HCT116 (cell line): ENCODE measurements around the gene LTBP1. TPM values are rescaled to one million over a fixed set of nuclear protein-coding genes. Genes with fewer than 3 reads are reported as not detected.

Source experiments
- ATAC-seq: fragments of 200-7000 bp; cut with Tn5 transposase; 2 replicates; pipeline ENCODE4 v1.9.1; 2020; ENCODE audit warnings: mild to moderate bottlenecking, moderate library complexity
- BruUV-seq: library from RNA; stranded (reverse); fragments of 400-500 nt; replicated peaks from 2 replicates; lab custom pipeline; 2021; lab: Mats Ljungman, UMichigan
- CTCF ChIA-PET: fragments of 300-600 bp; sonication (Branson Sonifier 250); formaldehyde crosslinking; loops from one replicate; lab custom pipeline; 2021; ENCODE audit warnings: antibody characterized with exemption; lab: Charles Lee
- POLR2A ChIA-PET: fragments of 300-600, 350-600 bp; sonication (Branson Sonifier 250); formaldehyde crosslinking; loops from one replicate; lab custom pipeline; 2021; ENCODE audit warnings: antibody characterized with exemption; lab: Charles Lee
- RAD21 ChIA-PET, 2 experiments: fragments of 300-600 bp; sonication (Branson Sonifier 250); formaldehyde crosslinking; loops; one replicate each; lab custom pipeline; 2023; ENCODE audit warnings: low total read pairs in 2 of 2; ENCODE audit not compliant: uncharacterized antibody in 2 of 2, unreplicated experiment in 2 of 2, low non-redundant PET in 1 of 2; lab: Charles Lee
- DNase-seq: peaks from one replicate; pipeline ENCODE4 v3.0.0-alpha.2; 2010; ENCODE audit warnings: low read depth, low spot score
- H2AFZ ChIP-seq: fragments of 200-600 bp; shearing (Covaris generic), sonication (generic); 2 replicates; pipeline ENCODE4 v1.6.1; 2017; ENCODE audit warnings: low read depth, mixed run types, mixed read lengths, antibody characterized with exemption, low read length; ENCODE audit not compliant: poor library complexity, severe bottlenecking
- H3K27ac ChIP-seq: 2 replicates; pipeline ENCODE4 v1.5.1; 2012; ENCODE audit warnings: low read depth, low read length
- H3K27me3 ChIP-seq: fragments of 200-600 bp; sonication (generic); 2 replicates; pipeline ENCODE4 v1.6.1; 2016; ENCODE audit warnings: mixed run types, low read length, mixed read lengths; ENCODE audit not compliant: insufficient read depth
- H3K36me3 ChIP-seq, 2 experiments: fragments of 200-500 bp in 1 of 2; fragments of 200-600 bp in 1 of 2; sonication (Bioruptor generic) in 1 of 2; sonication (generic) in 1 of 2; 2 replicates each; pipeline versions ENCODE4 v1.5.1 to v1.6.1; 2014 to 2016; ENCODE audit warnings: low read length in 2 of 2, inconsistent platforms in 1 of 2, mixed read lengths in 1 of 2, mixed run types in 1 of 2; ENCODE audit not compliant: insufficient read depth in 2 of 2, control insufficient read depth in 1 of 2
- H3K4me1 ChIP-seq, 2 experiments: fragments of 200-600 bp in 1 of 2; sonication (generic) in 1 of 2; 2 replicates each; pipeline versions ENCODE4 v1.5.1 to v1.6.1; 2012 to 2017; ENCODE audit warnings: low read length in 2 of 2, inconsistent platforms in 1 of 2, mild to moderate bottlenecking in 1 of 2, mixed read lengths in 1 of 2, mixed run types in 1 of 2, moderate library complexity in 1 of 2; ENCODE audit not compliant: insufficient read depth in 2 of 2, control insufficient read depth in 1 of 2
- H3K4me2 ChIP-seq: fragments of 200-600 bp; sonication (generic); 2 replicates; pipeline ENCODE4 v1.6.1; 2017; ENCODE audit warnings: mixed run types, low read length, mixed read lengths
- H3K4me3 ChIP-seq, 2 experiments: fragments of 200-600 bp in 1 of 2; sonication (generic) in 1 of 2; replicated peaks in 1 of 2; 2 replicates each; pipeline ENCODE4 v1.5.1; 2011 to 2016; ENCODE audit warnings: low read length in 2 of 2, control low read depth in 1 of 2, low read depth in 1 of 2, mild to moderate bottlenecking in 1 of 2, mixed read lengths in 1 of 2, mixed run types in 1 of 2
- H3K79me2 ChIP-seq: fragments of 200-600 bp; sonication (generic); 2 replicates; pipeline ENCODE4 v1.6.1; 2017; ENCODE audit warnings: mild to moderate bottlenecking, mixed run types, low read length, moderate library complexity, mixed read lengths; ENCODE audit not compliant: insufficient read depth
- H3K9ac ChIP-seq: fragments of 200-600 bp; sonication (generic); 2 replicates; pipeline ENCODE4 v1.6.1; 2016; ENCODE audit warnings: low read length, mixed read lengths
- H3K9me2 ChIP-seq: fragments of 200-600 bp; sonication (generic), shearing (Covaris generic); 2 replicates; pipeline ENCODE4 v1.6.1; 2017; ENCODE audit warnings: mixed run types, mild to moderate bottlenecking, moderate library complexity; ENCODE audit not compliant: insufficient read depth
- H3K9me3 ChIP-seq, 2 experiments: fragments of 200-500 bp in 1 of 2; fragments of 200-600 bp in 1 of 2; sonication (Bioruptor generic) in 1 of 2; sonication (generic) in 1 of 2; 2 replicates each; pipeline ENCODE4 v1.6.1; 2014 to 2017; ENCODE audit warnings: low read length in 2 of 2, mixed read lengths in 2 of 2, inconsistent platforms in 1 of 2, low read depth in 1 of 2, mild to moderate bottlenecking in 1 of 2, mixed run types in 1 of 2, moderate library complexity in 1 of 2; ENCODE audit not compliant: control insufficient read depth in 1 of 2, insufficient read depth in 1 of 2
- H4K20me1 ChIP-seq: fragments of 200-600 bp; sonication (generic), shearing (Covaris generic); 2 replicates; pipeline ENCODE4 v1.6.1; 2017; ENCODE audit warnings: mixed run types, mild to moderate bottlenecking, moderate library complexity; ENCODE audit not compliant: insufficient read depth
- ATF3 ChIP-seq: IDR thresholded peaks from 2 replicates; pipeline ENCODE4 v1.6.1; 2012
- EZH2 ChIP-seq: fragments of 200-600 bp; sonication (generic); IDR thresholded peaks from 2 replicates; pipeline ENCODE4 v1.6.1; 2017; ENCODE audit warnings: antibody characterized with exemption, mixed run types
- FOSL1 ChIP-seq: IDR thresholded peaks from 2 replicates; pipeline ENCODE4 v1.6.1; 2012; ENCODE audit warnings: low read depth
- JUND ChIP-seq: IDR thresholded peaks from 2 replicates; pipeline ENCODE4 v1.6.1; 2012
- POLR2A ChIP-seq: IDR thresholded peaks from 2 replicates; pipeline ENCODE4 v1.7.0; 2011; ENCODE audit warnings: borderline replicate concordance; ENCODE audit not compliant: insufficient read depth, insufficient read length; ENCODE audit errors: extremely low read depth
- RAD21 ChIP-seq: IDR thresholded peaks from 2 replicates; pipeline ENCODE4 v1.6.1; 2012; ENCODE audit warnings: low read depth, mild to moderate bottlenecking
- SIN3A ChIP-seq: IDR thresholded peaks from 2 replicates; pipeline ENCODE4 v1.6.1; 2012; ENCODE audit warnings: low read depth
- TCF7L2 ChIP-seq: IDR thresholded peaks from 2 replicates; pipeline ENCODE4 v1.7.0; 2011; ENCODE audit warnings: borderline replicate concordance, inconsistent platforms; ENCODE audit not compliant: insufficient read depth, insufficient read length; ENCODE audit errors: extremely low read depth
- ZFX ChIP-seq: fragments of 450-650 bp; IDR thresholded peaks from 2 replicates; pipeline ENCODE4 v1.6.1; 2017
- intact Hi-C: fragments of 100-400 bp; cut with micrococcal nuclease; formaldehyde crosslinking; loops from 2 replicates; pipeline ENCODE4 v1.10.0; 2022
- total RNA-seq: library from RNA; stranded (reverse); gene quantifications from one replicate; pipeline ENCODE4 v1.2.1, GENCODE V29; 2021; ENCODE audit not compliant: unreplicated experiment

Gene LTBP1
- total RNA-seq, 1 experiment from 2014 or later = 5.1 TPM

GRCh38 chr2:33064349-33064801, 117.6 kb downstream of the LTBP1 start:
- no TSS peak for BruUV-seq
- no peaks in the 10 kb centered on the region for H3K36me3 ChIP-seq
- H3K9ac ChIP-seq = no peak overlapping the region
- POLR2A ChIA-PET = no interaction called here
- RAD21 ChIA-PET = no interaction called here
- peaks cover 2 to 17% of the 10 kb centered on the region in 2 experiments for H3K4me1 ChIP-seq
- H3K27ac ChIP-seq = no peak overlapping the region
- intact Hi-C loops = no loop called here
- DNase-seq = no peak
- H3K9me3 ChIP-seq = no peaks in the 10 kb centered on the region
- no peaks in the 10 kb centered on the region for H3K9me2 ChIP-seq
- no peaks in the 10 kb centered on the region for H3K79me2 ChIP-seq
- CTCF ChIA-PET = no interaction called here
- no peaks in the 10 kb centered on the region for H4K20me1 ChIP-seq
- H3K27me3 ChIP-seq = no peaks in the 10 kb centered on the region
- no peak overlapping the region for H3K4me3 ChIP-seq
- no peak for TF ChIP-seq RAD21
- no peak for TF ChIP-seq FOSL1
- no peak overlapping the region for H3K4me2 ChIP-seq
- no peak for ATAC-seq
- no peak overlapping the region for H2AFZ ChIP-seq

DNA sequence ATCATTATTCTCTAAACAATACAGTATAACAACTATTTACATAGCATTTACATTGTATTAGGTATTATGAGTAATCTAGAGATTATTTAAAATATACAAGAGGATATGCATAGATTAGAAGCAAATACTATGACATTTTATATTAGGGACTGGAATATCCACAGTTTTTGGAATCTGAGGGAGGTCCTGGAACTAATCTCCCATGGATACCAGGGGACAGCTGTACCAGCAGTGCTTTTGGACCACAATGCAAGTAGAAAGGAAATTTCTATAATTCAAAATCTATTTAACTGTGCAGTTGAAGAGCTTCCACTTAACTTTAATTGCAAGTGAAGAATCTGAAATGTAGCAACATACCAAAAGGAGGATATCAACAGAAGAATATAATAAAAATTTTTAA, 120.8 kb downstream of the LTBP1 start:
- Histone ChIP-seq H3K4me2 (peak overlapping the region; percentile 59; the same call in 1 of the 2 replicates), H2AFZ (no peak overlapping the region), H3K9me2 (no peaks in the 10 kb centered on the region), H3K27me3 (no peaks in the 10 kb centered on the region), H3K36me3 (no peaks in the 10 kb centered on the region), H3K27ac (no peak overlapping the region), H3K9me3 (no peaks in the 10 kb centered on the region), H3K79me2 (no peaks in the 10 kb centered on the region), H4K20me1 (no peaks in the 10 kb centered on the region), H3K4me1 (peaks cover 14 to 40% of the 10 kb centered on the region in 2 experiments), H3K4me3 (no peak overlapping the region), H3K9ac (no peak overlapping the region)
- no TSS peak for BruUV-seq
- RAD21 ChIA-PET = no interaction called here
- TF ChIP-seq TCF7L2 (no peak), SIN3A (no peak), RAD21 (no peak), ZFX (no peak), EZH2 (no peak), JUND (no peak), POLR2A (no peak), ATF3 (no peak)
- POLR2A ChIA-PET = no interaction called here
- DNase-seq = no peak
- ATAC-seq = no peak
- intact Hi-C loops = no loop called here
- CTCF ChIA-PET = no interaction called here
